SK-N-SH (cell line): ENCODE results near the gene AIF1L. TPM values are rescaled to one million over a fixed set of nuclear protein-coding genes. Genes with fewer than 3 reads are reported as not detected.

Experiments used
- CTCF ChIA-PET: fragments of 300-600, 350-600 bp; formaldehyde crosslinking; extraction: SDS; loops from one replicate; lab custom pipeline; 2021; lab: Yijun Ruan, JAX
- POLR2A ChIA-PET: fragments of 350-600 bp; sonication (Branson Sonifier 250); formaldehyde crosslinking; extraction: SDS; loops from one replicate; lab custom pipeline; 2020; ENCODE audit warnings: antibody characterized with exemption, inconsistent platforms; lab: Yijun Ruan, JAX
- DNase-seq: peaks from one replicate; pipeline ENCODE4 v3.0.0; 2012
- H2AFZ ChIP-seq: fragments of 200-600 bp; sonication (generic); 2 replicates; pipeline ENCODE4 v1.8.1; 2016; ENCODE audit warnings: antibody characterized with exemption, mild to moderate bottlenecking, low read depth
- H3F3A ChIP-seq: fragments of 200-600 bp; sonication (generic); replicated peaks from 2 replicates; pipeline ENCODE3; 2016; ENCODE audit warnings: antibody characterized with exemption, mild to moderate bottlenecking; ENCODE audit not compliant: insufficient read depth
- H3K27ac ChIP-seq, 2 experiments: fragments of 200-500 bp in 1 of 2; fragments of 200-600 bp in 1 of 2; sonication (Bioruptor generic) in 1 of 2; sonication (generic), shearing (Covaris generic) in 1 of 2; 2 replicates each; pipeline versions ENCODE4 v1.5.1 to v1.6.1; 2014 to 2016; ENCODE audit warnings: low read depth in 2 of 2, inconsistent platforms in 1 of 2, low read length in 1 of 2, mild to moderate bottlenecking in 1 of 2, mixed read lengths in 1 of 2
- H3K27me3 ChIP-seq: fragments of 200-600 bp; sonication (generic), shearing (Covaris generic); 2 replicates; pipeline ENCODE4 v1.6.1; 2016; ENCODE audit warnings: mixed run types; ENCODE audit not compliant: insufficient read depth
- H3K36me3 ChIP-seq, 2 experiments: fragments of 200-500 bp in 1 of 2; fragments of 200-600 bp in 1 of 2; sonication (Bioruptor generic) in 1 of 2; sonication (generic) in 1 of 2; replicated peaks in 1 of 2; 2 replicates each; pipeline versions ENCODE3 to v1.5.1; 2014 to 2016; ENCODE audit warnings: low read length in 1 of 2, mild to moderate bottlenecking in 1 of 2; ENCODE audit not compliant: insufficient read depth in 2 of 2, control insufficient read depth in 1 of 2
- H3K4me1 ChIP-seq, 2 experiments: fragments of 200-500 bp in 1 of 2; fragments of 200-600 bp in 1 of 2; sonication (Bioruptor generic) in 1 of 2; sonication (generic), shearing (Covaris generic) in 1 of 2; 2 replicates each; pipeline versions ENCODE4 v1.5.1 to v1.6.1; 2014 to 2016; ENCODE audit warnings: low read depth in 1 of 2, low read length in 1 of 2, mixed run types in 1 of 2; ENCODE audit not compliant: insufficient read depth in 2 of 2, control insufficient read depth in 1 of 2
- H3K4me2 ChIP-seq: fragments of 200-600 bp; sonication (generic), shearing (Covaris generic); 2 replicates; pipeline ENCODE4 v1.6.1; 2017; ENCODE audit warnings: mixed run types
- H3K4me3 ChIP-seq, 2 experiments: fragments of 200-500 bp in 1 of 2; fragments of 200-600 bp in 1 of 2; sonication (Bioruptor generic) in 1 of 2; sonication (generic), shearing (Covaris generic) in 1 of 2; 2 replicates each; pipeline versions ENCODE4 v1.5.1 to v1.8.1; 2014 to 2016; ENCODE audit warnings: low read depth in 2 of 2, inconsistent platforms in 1 of 2, low read length in 1 of 2, mild to moderate bottlenecking in 1 of 2, mixed read lengths in 1 of 2, moderate library complexity in 1 of 2
- H3K79me2 ChIP-seq: fragments of 200-600 bp; sonication (generic); 2 replicates; pipeline ENCODE4 v1.8.1; 2017; ENCODE audit warnings: mild to moderate bottlenecking; ENCODE audit not compliant: insufficient read depth
- H3K9ac ChIP-seq: fragments of 200-600 bp; sonication (generic); 2 replicates; pipeline ENCODE4 v1.6.1; 2017; ENCODE audit warnings: mixed run types
- H3K9me2 ChIP-seq: fragments of 200-600 bp; sonication (generic); 2 replicates; pipeline ENCODE4 v1.6.1; 2017; ENCODE audit warnings: mixed run types
- H3K9me3 ChIP-seq: fragments of 200-600 bp; sonication (generic); 2 replicates; pipeline ENCODE4 v1.6.1; 2017; ENCODE audit warnings: mixed run types, mild to moderate bottlenecking, moderate library complexity
- H4K20me1 ChIP-seq: fragments of 200-600 bp; sonication (generic); 2 replicates; pipeline ENCODE4 v1.6.1; 2017; ENCODE audit warnings: mild to moderate bottlenecking, mixed run types; ENCODE audit not compliant: insufficient read depth
- CHD2 ChIP-seq: fragments of 150-350 bp; IDR thresholded peaks from 2 replicates; pipeline ENCODE4 v1.6.1; 2018; ENCODE audit warnings: low read length; ENCODE audit not compliant: partially characterized antibody
- FOXJ3 ChIP-seq: sonication (generic); formaldehyde crosslinking; IDR thresholded peaks from 2 replicates; pipeline ENCODE4 v1.5.1; 2020; ENCODE audit warnings: mild to moderate bottlenecking, missing genetic modification reagents
- FOXM1 ChIP-seq: IDR thresholded peaks from 2 replicates; pipeline ENCODE4 v1.4.0; 2012; ENCODE audit warnings: low read depth, mild to moderate bottlenecking
- GABPA ChIP-seq: IDR thresholded peaks from 2 replicates; pipeline ENCODE4 v1.4.0; 2012; ENCODE audit warnings: low read depth, mild to moderate bottlenecking
- GATA2 ChIP-seq: sonication (generic); formaldehyde crosslinking; IDR thresholded peaks from 2 replicates; pipeline ENCODE4 v1.5.0; 2020; ENCODE audit warnings: mild to moderate bottlenecking, missing genetic modification reagents
- MAX ChIP-seq: IDR thresholded peaks from 2 replicates; pipeline ENCODE4 v1.4.0; 2012; ENCODE audit warnings: low read depth
- MEF2A ChIP-seq: IDR thresholded peaks from 2 replicates; pipeline ENCODE4 v1.4.0; 2012; ENCODE audit warnings: low read depth, borderline replicate concordance
- MXI1 ChIP-seq: IDR thresholded peaks from 2 replicates; pipeline ENCODE4 v1.6.1; 2012; ENCODE audit warnings: mild to moderate bottlenecking, low read depth, low read length, improper control_type of control experiment
- NFIC ChIP-seq: IDR thresholded peaks from 2 replicates; pipeline ENCODE4 v1.4.0; 2012; ENCODE audit warnings: borderline replicate concordance
- PBX3 ChIP-seq: IDR thresholded peaks from 2 replicates; pipeline ENCODE4; 2012
- POLR2AphosphoS5 ChIP-seq: IDR thresholded peaks from 2 replicates; pipeline ENCODE4 v1.6.1; 2012; ENCODE audit warnings: low read depth, low read length
- RXRA ChIP-seq: IDR thresholded peaks from 2 replicates; pipeline ENCODE4 v1.4.0; 2012; ENCODE audit warnings: low read depth, mild to moderate bottlenecking, borderline replicate concordance
- SIN3A ChIP-seq: IDR thresholded peaks from 2 replicates; pipeline ENCODE4 v1.6.1; 2012; ENCODE audit warnings: low read depth, mild to moderate bottlenecking, low read length, moderate library complexity, borderline replicate concordance
- SMC3 ChIP-seq: IDR thresholded peaks from 2 replicates; pipeline ENCODE4 v1.6.1; 2012; ENCODE audit warnings: low read depth, low read length, improper control_type of control experiment
- TAF1 ChIP-seq: IDR thresholded peaks from 2 replicates; pipeline ENCODE4 v1.6.1; 2012; ENCODE audit warnings: low read depth, mild to moderate bottlenecking, low read length, moderate library complexity, borderline replicate concordance
- TCF12 ChIP-seq: IDR thresholded peaks from 2 replicates; pipeline ENCODE4 v1.4.0; 2012
- TEAD4 ChIP-seq: IDR thresholded peaks from 2 replicates; pipeline ENCODE4 v1.4.0; 2012; ENCODE audit warnings: mild to moderate bottlenecking, borderline replicate concordance; ENCODE audit not compliant: insufficient read depth
- USF1 ChIP-seq: IDR thresholded peaks from 2 replicates; pipeline ENCODE4 v1.4.0; 2012; ENCODE audit warnings: low read depth, borderline replicate concordance
- USF2 ChIP-seq: fragments of 150-350 bp; IDR thresholded peaks from 2 replicates; pipeline ENCODE4 v1.6.1; 2017; ENCODE audit warnings: antibody characterized with exemption, low read length, low read depth, borderline replicate concordance
- WGBS: methylation state at CpG from one replicate; pipeline ENCODE4 v1.1.6; 2017; ENCODE audit warnings: low lambda C conversion rate; 5-methylcytosine and 5-hydroxymethylcytosine counted together
- polyA plus RNA-seq, 3 experiments: library from polyadenylated mRNA; depleted of rRNA; stranded (reverse); fragments of >200 nt; gene quantifications; 2 replicates each; pipeline ENCODE4 v1.2.3, GENCODE V29; 2012

Gene AIF1L
- polyA plus RNA-seq, 1 of the 3 experiments (the other 2 are of a cell fraction) = 0.26 TPM

- TF ChIP-seq TEAD4 = no peak
- TF ChIP-seq, all 33 proteins: peak for 14
Measured at GRCh38 chr9:131125288-131126058, 29.1 kb downstream of the AIF1L start, which contains the start of gene NUP214 (continued).

GRCh38 chr9:131126059-131126426, 29.7 kb downstream of the AIF1L start:
- Histone ChIP-seq H3K4me1 (peaks cover 10% of the 10 kb centered on the region in 2 experiments; a peak in 2 of 4 replicates), H3K79me2 (peaks cover 46% of the 10 kb centered on the region), H3K27ac (peak overlapping the region; percentile 60 to 66; a peak in 2 of 4 replicates), H3K9ac (peak overlapping the region; percentile 84), H3K9me2 (no peaks in the 10 kb centered on the region), H3K4me3 (peak overlapping the region; percentile 85 to 92), H4K20me1 (no peaks in the 10 kb centered on the region), H2AFZ (peak overlapping the region; percentile 54), H3K4me2 (peak overlapping the region; percentile 93), H3K9me3 (no peaks in the 10 kb centered on the region), H3F3A (peaks cover 10% of the 10 kb centered on the region), H3K36me3 (peaks cover 27 to 40% of the 10 kb centered on the region in 2 experiments), H3K27me3 (no peaks in the 10 kb centered on the region)
- ChIA-PET POLR2A (interaction anchor here (1.0 to 1.4 kb wide), 4 partner anchors 26 to 247 kb away, joined by 3 to 13 read pairs (median 5); no protein-coding TSS in a partner anchor), CTCF (interaction anchor here (2.1 kb wide), 2 partner anchors 17 to 68 kb away, joined by 5 to 8 read pairs; no protein-coding TSS in a partner anchor)
- DNase-seq = no peak
- WGBS = 3% methylated on average over 11 of the region's 11 CpGs
- TF ChIP-seq SMC3 (no peak), PBX3 (no peak), CHD2 (no peak), GABPA (no peak), USF1 (no peak), FOXJ3 (CRISPR knock-in tag) (no peak), MXI1 (no peak), MEF2A (no peak)

- 77% methylated on average over 3 of the region's 3 CpGs for WGBS
- peaks cover 48 to 58% of the 10 kb centered on the region in 2 experiments for H3K36me3 ChIP-seq
- peaks cover 10% of the 10 kb centered on the region for H3F3A ChIP-seq
- H3K9me2 ChIP-seq = no peaks in the 10 kb centered on the region
- H3K27ac ChIP-seq = no peak overlapping the region
- H3K4me1 ChIP-seq = peaks cover 10% of the 10 kb centered on the region in 2 experiments; a peak in 2 of 4 replicates
- no peak overlapping the region for H2AFZ ChIP-seq
- H3K79me2 ChIP-seq = peaks cover 50% of the 10 kb centered on the region
- DNase-seq = no peak
- ChIA-PET CTCF (no interaction called here), POLR2A (no interaction called here)
- no peak overlapping the region for H3K4me2 ChIP-seq
- no peak overlapping the region for H3K4me3 ChIP-seq
- no peaks in the 10 kb centered on the region for H3K27me3 ChIP-seq
- H4K20me1 ChIP-seq = no peaks in the 10 kb centered on the region
- H3K9me3 ChIP-seq = no peaks in the 10 kb centered on the region
- TF ChIP-seq FOXM1 (no peak), PBX3 (no peak), USF2 (no peak), CHD2 (no peak), SIN3A (no peak), TCF12 (no peak), RXRA (no peak), GATA2 (CRISPR knock-in tag) (no peak), POLR2AphosphoS5 (no peak), TAF1 (no peak), NFIC (no peak), MAX (no peak)
- no peak overlapping the region for H3K9ac ChIP-seq
Measured at GRCh38 chr9:131129183-131129582, 32.9 kb downstream of the AIF1L start.
